Erythroblast (primary cell): ENCODE measurements around the gene CROCC2.

Experiments
- GATA1 ChIP-seq: IDR thresholded peaks from 2 replicates; pipeline ENCODE4 v1.6.1; 2011; ENCODE audit warnings: low read depth, mild to moderate bottlenecking, control low read depth, low read length, moderate library complexity
- POLR2A ChIP-seq: IDR thresholded peaks from 2 replicates; pipeline ENCODE4 v1.6.1; 2011; ENCODE audit warnings: mild to moderate bottlenecking, low read length

DNA sequence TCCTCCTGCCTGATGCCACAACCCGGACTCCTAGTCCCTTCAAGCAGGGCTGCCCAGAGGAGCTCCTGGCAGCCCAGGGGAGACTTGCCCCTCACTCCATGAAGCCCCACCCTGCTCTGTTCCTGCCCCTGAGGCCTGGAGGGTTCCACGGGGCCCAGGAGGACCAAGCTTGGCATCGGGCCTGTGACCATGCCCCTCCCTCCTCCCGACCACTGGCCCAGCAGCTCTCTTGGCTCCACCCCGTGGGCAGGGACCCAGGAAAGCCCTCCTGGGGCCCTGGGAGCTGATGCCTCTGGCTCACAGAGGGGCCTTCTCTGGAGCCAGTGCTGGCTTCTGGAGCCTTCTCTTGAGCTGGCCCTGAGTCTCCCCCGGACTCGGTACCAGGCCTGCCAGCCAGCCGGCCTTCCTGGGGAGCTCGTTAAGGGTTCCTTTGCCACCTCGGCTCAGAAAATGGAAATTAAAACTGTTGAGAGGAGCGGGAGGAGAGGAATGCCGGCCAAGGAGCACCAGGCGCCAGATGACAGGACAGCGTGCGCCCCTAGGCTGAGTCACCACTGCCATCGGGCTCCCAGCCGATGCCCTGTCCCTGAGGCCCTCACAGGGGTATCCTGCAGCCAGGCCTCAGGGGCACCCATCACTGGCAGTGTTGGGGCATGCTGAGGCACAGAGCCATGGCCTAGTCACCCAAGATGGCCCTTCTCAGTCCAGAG lies 51.7 kb downstream of the CROCC2 start:
- TF ChIP-seq POLR2A (no peak), GATA1 (no peak)
